Effector memory CD4-positive, alpha-beta T cell (primary cell): ENCODE results near the gene SPDYE2.
"Not testable (repeated sequence)": the region's sequence is repeated elsewhere in the genome, so short reads cannot be mapped to it uniquely, and the experiment has no call there.

ENCODE experiments used
- DNase-seq, 3 donors: peaks; one replicate each; pipeline ENCODE4 v3.0.0-alpha.2; 2020
- H3K27ac ChIP-seq: 2 replicates; pipeline ENCODE4 v1.7.0; 2013; ENCODE audit warnings: mild to moderate bottlenecking, low read length, moderate library complexity; ENCODE audit not compliant: insufficient read depth, poor library complexity, severe bottlenecking
- H3K27me3 ChIP-seq: replicated peaks from 2 replicates; pipeline ENCODE4 v1.7.0; 2013; ENCODE audit warnings: mild to moderate bottlenecking, low read length; ENCODE audit not compliant: insufficient read depth, control insufficient read depth, poor library complexity, severe bottlenecking
- H3K36me3 ChIP-seq: 2 replicates; pipeline ENCODE4 v1.7.0; 2013; ENCODE audit warnings: mild to moderate bottlenecking, low read length, moderate library complexity; ENCODE audit not compliant: control insufficient read depth, insufficient read depth
- H3K4me1 ChIP-seq: 2 replicates; pipeline ENCODE4 v1.7.0; 2013; ENCODE audit warnings: low read length, mild to moderate bottlenecking; ENCODE audit not compliant: control insufficient read depth, insufficient read depth, poor library complexity, severe bottlenecking
- H3K4me3 ChIP-seq: 2 replicates; pipeline ENCODE4 v1.7.0; 2013; ENCODE audit warnings: low read length, low read depth, mild to moderate bottlenecking; ENCODE audit not compliant: insufficient read depth, poor library complexity, severe bottlenecking
- H3K9me3 ChIP-seq: 2 replicates; pipeline ENCODE4 v1.7.0; 2013; ENCODE audit warnings: mild to moderate bottlenecking, low read length, moderate library complexity; ENCODE audit not compliant: control insufficient read depth

SPDYE2 gene

GRCh38 chr7:102602317-102602716, 51.3 kb downstream of the SPDYE2 start:
- H3K36me3 ChIP-seq, H3K9me3 ChIP-seq, H3K4me1 ChIP-seq, H3K4me3 ChIP-seq, H3K27me3 ChIP-seq, DNase-seq, H3K27ac ChIP-seq: not testable (repeated sequence)

GRCh38 chr7:102604431-102605145, 53.6 kb downstream of the SPDYE2 start:
- H3K27me3 ChIP-seq, H3K36me3 ChIP-seq, H3K27ac ChIP-seq, H3K4me1 ChIP-seq, DNase-seq, H3K9me3 ChIP-seq, H3K4me3 ChIP-seq: not testable (repeated sequence)

GRCh38 chr7:102606848-102607247, 55.8 kb downstream of the SPDYE2 start:
- H3K27ac ChIP-seq, H3K4me3 ChIP-seq, H3K4me1 ChIP-seq, H3K36me3 ChIP-seq, DNase-seq, H3K9me3 ChIP-seq, H3K27me3 ChIP-seq: not testable (repeated sequence)

- not testable (repeated sequence) for H3K27me3 ChIP-seq, H3K9me3 ChIP-seq, H3K4me3 ChIP-seq, H3K4me1 ChIP-seq, H3K27ac ChIP-seq, H3K36me3 ChIP-seq, DNase-seq
Observed at GRCh38 chr7:102609734-102610133, 58.7 kb downstream of the SPDYE2 start.

GRCh38 chr7:102610441-102610840, 59.4 kb downstream of the SPDYE2 start:
- H3K9me3 ChIP-seq, H3K4me1 ChIP-seq, DNase-seq, H3K4me3 ChIP-seq, H3K27me3 ChIP-seq, H3K36me3 ChIP-seq, H3K27ac ChIP-seq: not testable (repeated sequence)

- H3K4me1 ChIP-seq, H3K36me3 ChIP-seq, DNase-seq, H3K9me3 ChIP-seq, H3K27ac ChIP-seq, H3K4me3 ChIP-seq, H3K27me3 ChIP-seq: not testable (repeated sequence)
Observed at GRCh38 chr7:102611013-102611674, 60.1 kb downstream of the SPDYE2 start.

GRCh38 chr7:102611675-102612325, 60.8 kb downstream of the SPDYE2 start:
- H3K27me3 ChIP-seq, H3K36me3 ChIP-seq, DNase-seq, H3K9me3 ChIP-seq, H3K27ac ChIP-seq, H3K4me1 ChIP-seq, H3K4me3 ChIP-seq: not testable (repeated sequence)
